NCI-H1105 (cell line): ENCODE data around the gene CLRN1.

ENCODE experiments used
- DNase-seq: peaks from one replicate; lab custom pipeline; 2025; lab: John Stamatoyannopoulos, UW

The CLRN1 gene

DNA sequence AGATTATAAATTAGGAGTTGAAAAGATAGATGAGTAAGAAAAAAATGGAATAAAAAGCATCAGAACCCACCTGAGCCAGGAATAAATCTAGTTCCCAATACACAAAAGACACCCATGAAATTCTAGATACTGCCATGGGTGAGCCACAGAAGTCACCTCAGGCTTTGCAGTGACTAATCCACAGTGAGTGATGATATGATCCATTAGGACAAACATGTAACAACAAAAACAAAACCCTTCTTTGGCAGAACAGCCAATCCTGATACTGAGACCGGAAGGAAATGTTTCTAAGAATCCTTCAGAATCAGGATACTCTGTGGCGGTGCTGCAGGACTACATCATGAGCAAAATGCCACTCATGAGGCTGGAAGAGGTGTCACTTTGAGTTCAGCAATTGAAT lies 52.3 kb downstream of the CLRN1 start:
- no peak for DNase-seq

DNA sequence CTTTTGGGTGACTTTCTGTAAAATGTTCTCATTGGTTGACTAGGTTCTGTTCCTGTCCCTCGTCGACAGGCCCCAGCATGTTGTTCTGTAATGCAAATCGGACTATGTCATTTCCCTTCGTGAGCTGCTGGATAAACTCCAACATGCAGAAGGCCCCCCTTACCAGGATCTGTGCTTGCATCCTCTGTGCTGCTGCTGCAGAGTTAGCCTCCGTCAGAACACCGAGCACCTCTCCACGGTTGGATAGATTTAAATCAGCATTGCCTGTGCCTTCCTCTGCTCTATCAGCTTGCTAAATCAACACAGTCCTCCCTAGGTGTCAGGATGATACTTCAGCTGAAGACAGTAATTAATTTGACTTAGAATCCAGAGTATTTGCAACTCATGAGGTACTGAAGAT lies 54.6 kb downstream of the CLRN1 start:
- DNase-seq = no peak

DNA sequence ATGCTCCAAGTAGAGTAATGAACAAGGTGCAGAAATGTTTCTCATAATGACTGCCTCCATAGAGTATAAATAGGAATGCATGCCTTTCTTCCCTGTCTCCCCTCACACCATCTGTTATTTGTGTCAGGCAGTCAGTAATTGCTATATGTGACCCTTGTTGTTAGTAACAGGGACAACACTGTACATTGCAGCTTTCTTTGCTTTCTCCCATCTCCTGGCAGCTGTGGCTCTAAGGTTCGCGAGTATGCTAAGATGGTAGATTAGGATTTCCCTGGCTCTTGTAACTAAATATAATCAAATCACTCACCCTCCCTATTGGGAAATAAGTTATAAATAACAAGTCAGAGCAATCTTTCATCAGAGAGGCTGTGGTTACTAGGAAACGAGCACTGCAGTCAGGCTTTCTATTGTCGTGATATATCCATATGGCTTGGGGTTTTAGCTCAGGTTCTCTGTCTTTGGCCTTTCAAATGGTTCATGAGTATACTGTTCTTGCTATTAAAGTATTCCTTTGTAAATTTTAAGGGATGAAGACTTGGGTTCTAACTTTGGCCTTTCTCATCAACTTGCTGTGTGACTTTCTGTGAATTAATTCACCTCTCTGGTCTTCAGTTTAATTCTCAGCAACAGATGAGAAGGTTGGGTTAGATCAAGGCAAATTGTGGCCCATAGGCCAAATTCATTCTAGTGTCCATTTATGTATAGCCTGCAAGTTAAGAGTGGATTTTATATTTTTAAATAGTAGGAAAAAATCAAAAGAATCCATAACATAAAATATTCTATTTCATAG lies 59.2 kb downstream of the CLRN1 start:
- no peak for DNase-seq

DNA sequence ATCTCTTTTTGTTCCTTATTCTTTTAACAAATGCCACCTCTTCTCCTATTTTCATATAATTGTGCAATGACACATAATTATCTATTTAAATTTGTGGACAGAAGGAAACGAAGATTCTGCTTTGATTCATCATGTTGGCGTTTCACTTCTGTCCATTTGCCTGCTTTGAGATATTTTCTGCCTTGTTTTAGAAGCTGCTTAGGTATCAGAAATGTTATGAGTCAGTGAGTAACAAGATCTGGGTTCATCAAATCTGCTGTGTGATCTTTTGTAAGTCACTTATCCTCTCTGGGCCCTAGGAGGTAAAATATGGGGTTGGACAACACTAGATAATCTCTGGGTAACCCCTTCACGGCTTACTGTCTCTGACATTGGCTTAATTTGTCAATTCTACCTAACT lies 60.0 kb downstream of the CLRN1 start:
- no peak for DNase-seq

DNA sequence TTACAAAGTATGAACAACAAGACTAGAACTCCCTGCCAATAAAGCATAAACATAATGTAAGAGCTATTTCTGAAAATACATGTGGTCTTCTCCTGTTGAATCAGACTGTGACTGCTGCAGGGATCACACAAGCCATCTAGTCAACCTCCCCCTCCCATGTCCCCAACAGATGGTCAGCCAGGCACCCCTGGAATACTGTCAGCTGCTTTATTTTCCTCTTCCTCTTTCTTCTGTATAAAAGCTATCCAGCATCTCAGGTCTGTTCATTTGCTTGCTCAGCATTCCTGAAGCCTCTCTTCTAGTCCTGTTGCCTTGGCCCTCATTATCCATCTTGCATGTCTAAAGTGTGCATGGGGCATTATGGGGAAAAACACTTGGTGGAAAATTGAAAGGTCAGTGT lies 60.8 kb downstream of the CLRN1 start:
- no peak for DNase-seq

DNA sequence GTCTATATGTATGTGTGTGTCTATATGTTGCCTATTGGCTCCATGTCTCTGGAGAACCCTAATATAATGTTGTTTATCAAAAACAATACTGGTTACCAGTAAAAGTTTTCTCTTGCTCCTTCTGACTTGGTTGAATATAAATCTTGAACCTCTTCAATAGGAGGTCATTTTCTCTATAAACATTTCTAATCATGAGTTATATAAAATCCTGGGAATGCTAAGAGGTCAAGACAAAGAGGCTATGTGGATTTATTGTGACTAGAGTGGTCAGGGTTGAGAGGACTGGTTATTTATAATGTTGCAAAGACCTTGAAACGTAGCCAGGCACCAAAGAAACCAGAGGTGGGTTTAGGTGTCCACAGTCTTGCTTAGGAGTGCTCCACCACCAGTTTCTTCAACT lies 66.1 kb downstream of the CLRN1 start:
- no peak for DNase-seq

DNA sequence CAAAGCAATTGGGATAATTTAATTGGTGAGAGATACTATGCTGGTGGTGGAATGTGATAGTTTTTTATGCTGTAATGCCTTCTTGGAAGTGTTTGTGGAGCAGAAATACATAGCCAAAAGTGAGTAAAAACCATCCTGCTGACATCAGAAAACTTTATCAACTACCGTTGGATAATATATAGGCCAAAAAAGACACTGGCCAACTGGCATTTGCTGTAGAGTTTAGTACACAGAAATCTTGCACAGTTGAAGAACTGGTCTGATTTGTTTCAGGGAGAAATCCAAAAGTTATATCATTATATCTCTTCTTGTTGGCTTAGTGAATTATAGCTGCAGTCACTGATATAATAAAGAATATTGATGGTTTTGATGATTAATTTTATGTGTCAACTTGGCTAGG lies 66.8 kb downstream of the CLRN1 start:
- no peak for DNase-seq

DNA sequence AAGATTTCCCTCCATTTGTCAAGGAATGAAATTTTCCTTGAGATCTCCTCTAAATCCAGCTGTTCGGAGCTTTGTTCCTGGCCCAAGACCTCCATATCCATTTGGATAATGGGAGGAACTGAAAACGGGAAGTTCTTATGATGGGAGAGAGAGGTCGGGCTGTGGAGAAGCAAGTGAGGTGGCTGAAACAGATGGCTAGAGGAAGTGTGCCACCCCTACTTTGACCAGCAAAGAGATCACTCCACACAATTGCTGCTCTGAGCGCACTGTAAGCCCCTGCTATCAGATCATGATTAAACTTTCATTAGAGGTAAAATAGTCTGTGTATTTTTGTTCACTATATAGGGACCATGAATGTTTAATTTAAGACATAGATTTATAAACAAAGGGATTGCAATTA lies 67.2 kb downstream of the CLRN1 start, which contains the start of gene MINDY4B:
Gene MINDY4B (minus strand): TSS at position 101 of the 400 bp plus-strand sequence. CDS start 0 bp downstream, at position 101.
- DNase-seq = no peak

DNA sequence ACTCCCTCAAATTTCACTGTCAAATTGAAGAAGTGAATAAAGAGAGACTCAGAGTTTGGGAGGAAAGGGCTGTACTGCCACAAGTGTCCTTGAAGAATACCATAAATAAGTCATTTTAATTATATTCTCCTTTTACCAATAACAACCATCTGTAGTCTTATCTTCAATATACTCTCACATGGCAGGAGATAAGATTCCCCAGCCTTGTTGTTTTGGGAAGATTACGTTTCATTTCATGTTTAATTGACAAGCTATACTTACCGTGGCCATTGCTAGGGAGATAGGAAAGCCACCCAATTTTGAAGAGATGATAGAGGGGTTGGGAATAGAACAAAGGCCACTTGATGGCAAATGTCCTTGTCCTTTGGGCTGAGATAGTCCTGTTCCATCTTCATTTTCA lies 69.5 kb downstream of the CLRN1 start:
- DNase-seq = no peak

DNA sequence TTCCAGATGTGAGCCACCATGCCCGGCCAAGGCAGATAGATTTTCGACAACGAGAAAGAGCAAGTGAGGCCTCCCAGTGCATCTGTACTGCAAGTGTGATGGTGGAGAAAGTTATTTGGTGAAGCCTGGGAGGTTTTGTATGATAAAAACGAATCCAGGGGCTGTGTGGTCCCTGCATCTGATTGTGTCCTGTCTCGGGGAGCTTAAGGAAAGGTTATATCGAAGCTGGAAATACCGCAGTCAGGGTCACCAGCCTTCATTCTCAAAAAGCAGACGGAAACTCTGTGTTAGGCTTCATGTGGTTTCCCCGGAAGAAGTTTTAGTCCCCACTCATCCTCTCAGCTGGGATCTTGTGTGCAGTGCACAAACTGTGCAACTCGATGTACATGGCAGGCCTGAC lies 70.7 kb downstream of the CLRN1 start:
- DNase-seq = no peak

DNA sequence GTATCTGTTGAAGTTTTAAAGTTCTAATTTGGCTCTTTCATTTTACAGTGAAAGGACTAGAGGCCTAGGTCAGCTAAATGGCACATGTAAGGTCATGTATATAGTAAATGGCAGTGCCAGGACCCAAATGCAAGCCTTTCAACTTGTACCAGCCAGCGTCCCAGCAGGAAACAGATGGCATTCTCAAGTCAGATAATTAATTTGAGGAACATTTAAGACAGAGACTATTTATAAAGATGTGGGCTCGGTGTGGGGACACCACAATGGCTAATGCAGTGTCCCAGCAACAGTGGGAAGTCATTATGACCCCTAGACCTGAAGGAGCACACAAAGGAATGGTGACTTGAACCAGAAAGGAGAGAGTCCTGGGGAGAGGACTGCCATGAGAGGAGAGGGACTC lies 73.4 kb downstream of the CLRN1 start:
- DNase-seq = no peak

DNA sequence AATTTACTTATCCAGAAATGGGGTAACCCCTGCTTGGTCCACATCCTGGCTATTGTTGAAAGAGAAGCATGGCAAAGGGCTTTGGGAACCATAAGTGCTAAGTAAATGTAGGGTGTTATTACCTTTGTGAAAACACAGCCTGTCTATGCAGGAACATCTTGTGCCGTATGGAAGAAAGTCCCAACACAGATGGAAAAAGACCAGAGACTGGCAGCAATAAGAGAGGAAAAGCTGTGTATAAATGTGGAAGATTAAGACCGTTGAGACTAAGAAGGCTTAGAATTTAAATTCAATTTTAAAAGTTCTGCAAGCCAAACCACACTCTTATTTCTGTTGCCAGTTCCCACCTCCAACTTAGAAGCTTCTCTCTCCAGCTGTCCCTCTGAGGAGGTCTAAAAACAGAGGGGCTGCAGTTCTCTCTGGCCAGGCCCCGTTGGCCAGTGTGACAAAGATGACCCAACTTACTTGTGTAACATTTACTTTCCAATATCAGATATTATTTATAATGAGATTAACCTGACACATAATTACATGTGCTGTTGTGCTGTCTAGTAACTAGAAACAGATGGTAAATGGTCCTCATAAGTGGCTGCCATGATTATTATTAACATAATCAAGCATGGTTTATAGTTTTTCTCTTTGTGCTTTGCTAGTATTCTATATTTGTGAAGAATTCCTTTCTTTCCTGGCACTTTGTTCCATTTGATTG lies 74.3 kb downstream of the CLRN1 start:
- no peak for DNase-seq

DNA sequence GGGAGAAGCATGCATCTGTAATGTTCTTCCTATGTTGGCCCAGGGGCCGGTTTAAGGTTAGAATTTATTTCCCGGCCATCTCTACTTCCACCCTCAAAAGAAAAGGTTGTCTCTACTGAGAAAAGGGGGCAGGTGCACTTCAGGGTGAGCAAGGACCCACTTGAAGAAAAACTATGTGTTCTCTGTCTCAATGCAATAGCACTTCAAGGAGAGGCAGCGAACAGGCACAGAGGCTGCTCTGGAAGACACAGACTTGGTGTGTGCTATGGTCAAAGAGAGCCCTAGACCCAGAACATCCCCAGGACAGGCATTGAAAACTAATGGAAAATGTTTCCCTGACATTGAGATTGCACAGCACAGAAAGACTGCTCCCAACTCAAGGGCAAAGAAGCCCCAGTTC lies 74.9 kb downstream of the CLRN1 start:
- DNase-seq = no peak

DNA sequence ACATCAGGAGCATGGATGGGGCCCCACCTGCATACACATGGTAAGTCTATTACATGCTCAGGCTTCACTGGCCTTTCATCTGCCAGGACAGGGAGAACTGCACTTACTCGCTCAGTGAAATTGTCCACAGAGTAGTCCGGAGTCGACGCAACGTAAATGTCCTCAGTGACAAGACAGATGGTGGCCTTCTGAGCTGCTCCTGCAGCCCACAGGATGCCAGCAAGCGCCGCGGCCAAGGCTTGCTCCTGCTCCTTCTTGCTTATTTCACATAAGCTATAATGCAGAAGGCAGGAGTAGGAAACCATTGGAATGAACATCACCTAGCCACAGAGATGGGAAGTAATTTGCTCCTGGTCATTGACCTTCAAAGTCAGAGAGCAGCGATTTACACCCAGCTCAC lies 81.7 kb downstream of the CLRN1 start:
- DNase-seq = no peak

DNA sequence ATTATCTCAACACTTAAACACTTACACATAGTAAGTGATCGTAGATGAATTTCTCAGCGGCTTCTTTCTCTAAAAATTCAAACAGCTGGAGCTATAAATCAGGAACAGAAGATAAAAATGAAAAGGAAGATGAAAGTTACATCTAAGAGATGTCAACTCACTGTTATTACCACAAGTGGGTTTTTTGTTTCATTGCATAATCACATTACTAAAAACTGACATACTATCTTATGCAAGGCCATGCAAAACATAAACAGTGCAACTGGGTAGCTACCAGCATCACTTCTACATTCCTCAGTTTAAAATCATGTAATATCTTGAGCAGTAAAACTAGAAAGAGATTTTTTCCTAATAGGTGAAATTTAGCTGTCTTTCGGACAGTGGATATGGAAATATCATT lies 82.2 kb downstream of the CLRN1 start:
- no peak for DNase-seq

DNA sequence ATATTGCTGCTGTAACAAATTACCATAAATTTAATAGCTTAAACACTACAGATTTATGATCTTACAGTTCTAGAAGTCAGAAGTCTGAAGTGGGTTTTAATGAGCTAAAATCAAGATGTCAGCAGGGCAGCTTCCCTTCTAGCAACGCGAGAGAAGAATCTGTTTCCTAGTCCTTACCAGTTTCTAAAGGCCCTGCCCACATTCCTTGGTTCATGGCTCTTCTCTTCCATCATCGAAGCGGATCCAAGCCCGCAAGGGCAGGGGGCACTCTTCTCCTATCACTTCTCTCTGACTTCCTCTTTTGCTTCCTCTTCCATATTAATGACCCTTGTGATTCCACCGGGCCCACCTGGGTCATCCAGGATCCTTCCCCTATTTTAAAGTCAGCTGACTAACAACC lies 83.4 kb downstream of the CLRN1 start:
- DNase-seq = no peak

DNA sequence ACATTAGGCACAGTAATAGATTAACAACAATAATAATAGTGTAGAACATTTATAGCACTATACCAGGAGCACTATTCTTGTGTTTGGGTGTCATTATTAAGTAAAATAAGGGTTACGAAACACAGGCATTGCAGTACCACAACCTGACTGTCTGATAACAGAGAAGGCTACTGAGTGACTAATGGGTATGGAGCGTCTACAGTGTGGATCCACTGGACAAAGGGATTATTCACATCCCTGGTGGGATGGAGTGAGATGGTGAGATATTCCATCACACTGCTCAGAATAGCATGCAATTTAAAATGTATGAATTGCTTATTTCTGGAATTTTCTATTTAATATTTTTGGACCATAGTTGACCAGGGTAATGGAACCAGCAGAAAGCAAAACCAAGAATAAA lies 85.5 kb downstream of the CLRN1 start:
- no peak for DNase-seq

DNA sequence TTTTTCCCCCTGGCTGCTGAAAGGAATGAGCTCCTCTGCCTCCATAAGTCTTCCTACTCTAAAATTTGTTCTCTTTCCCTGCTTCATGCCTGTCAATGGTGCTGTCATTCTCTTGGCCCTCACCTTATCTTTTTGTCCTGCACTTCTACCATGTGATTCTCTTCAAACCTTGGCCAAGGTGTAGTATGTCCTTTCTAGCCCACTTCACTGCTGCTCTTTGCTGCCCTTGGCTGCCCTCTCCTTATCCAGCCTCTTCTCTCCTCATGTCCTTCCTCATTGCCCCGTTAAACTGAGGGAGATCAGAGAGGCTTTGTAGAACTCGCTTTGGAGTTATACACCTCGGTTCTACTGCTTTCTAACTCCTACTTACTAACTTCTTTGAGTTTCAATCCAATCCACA lies 87.0 kb downstream of the CLRN1 start:
- no peak for DNase-seq

DNA sequence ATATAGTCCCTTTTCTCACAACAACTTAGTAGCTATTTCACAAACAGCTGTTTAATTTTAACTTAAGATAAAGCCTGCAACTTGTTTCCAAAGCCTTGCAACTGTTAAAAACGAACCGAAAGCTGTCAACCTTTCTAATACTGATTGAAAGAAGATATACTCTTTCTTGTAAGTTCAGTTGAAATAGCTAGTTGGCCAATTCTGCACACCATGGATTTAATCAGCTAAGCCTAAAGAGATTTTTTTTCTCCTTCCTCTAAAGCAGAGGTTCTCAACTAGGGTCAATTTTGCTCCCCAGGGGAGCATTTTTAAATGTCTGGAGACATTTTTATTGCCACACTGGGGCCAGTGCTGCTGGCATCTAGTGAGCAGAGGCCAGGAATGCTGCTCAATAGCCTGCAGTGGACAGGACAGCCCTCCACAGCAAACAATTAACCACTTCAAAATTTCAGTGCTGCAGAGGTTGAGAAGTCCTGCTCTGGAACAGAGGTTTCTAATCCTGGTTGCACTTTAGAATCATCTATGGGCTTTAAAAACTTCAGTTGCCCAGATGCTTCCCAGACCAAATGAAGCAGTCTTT lies 93.4 kb downstream of the CLRN1 start:
- no peak for DNase-seq

DNA sequence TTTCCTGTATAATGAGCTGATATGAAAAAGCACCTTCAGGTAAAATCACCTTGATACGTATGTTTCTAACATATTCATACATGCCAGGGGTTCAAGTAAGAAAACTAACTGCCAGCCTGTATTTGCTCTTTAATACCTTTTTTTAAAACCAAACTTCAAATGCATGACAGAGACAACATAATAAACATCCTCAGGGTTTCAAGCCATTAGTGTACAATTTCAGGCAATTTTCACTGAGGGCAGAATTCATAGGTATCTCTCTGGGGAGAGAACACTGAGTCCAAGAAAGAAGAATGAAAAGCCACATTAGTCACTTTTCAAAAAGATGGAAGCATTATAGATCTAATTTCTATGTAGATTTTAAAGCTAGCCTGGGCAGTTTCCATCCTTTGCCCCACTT lies 94.2 kb downstream of the CLRN1 start:
- DNase-seq = no peak

DNA sequence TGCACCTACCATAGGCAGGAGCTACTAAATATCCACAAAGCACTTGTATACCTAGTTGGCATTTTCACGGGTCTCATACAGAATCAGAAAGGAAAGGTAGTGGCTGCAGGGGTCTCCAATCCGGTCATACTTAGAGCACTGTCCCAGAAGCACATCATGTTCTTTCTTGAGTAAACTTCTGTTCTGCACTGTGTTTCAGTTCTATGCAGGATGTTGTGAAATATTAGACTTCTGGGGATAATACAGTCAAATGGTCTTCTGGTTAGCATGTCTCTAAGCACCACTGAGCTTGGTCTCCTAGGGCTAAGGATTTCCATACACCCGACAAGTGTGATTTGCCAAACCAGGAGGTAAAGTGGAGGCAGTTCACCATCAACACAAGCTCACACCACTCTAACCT lies 95.2 kb downstream of the CLRN1 start:
- no peak for DNase-seq

DNA sequence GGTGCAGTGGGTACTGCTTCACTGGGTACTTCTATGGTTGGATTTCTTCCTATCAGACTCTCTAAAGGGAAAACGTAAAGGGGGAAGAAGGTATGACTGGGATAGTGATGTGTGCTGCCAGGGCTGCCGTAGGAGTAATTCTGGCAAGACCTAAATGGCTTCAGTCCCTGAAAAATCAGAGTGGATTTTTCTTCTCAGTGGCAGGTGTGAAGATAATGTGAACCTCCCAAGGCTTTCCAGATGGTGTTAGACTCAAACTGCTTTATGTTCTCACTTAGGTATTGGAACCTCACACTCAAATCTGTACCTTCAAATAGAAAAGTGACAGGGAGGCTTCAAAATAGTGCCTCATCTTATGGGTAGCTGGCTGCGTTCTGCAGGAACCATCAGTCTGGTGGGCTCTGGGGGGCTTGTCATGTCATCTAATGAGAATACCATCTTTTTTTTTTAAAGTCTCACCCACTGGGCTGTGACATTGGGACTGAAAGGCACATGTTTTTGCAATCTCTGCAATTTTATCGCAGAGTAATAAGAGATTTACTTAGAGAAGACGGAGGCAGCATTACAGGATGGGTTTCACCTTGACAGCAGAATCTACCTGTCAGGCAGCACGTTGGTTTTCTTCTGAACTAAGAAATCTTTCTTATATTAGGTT lies 95.8 kb downstream of the CLRN1 start:
- DNase-seq = no peak
